Endothelial cell of umbilical vein (primary cell): ENCODE results near the gene ST6GALNAC3. TPM values are rescaled to one million over a fixed set of nuclear protein-coding genes. Genes with fewer than 3 reads are reported as not detected.

Experiments
- BruUV-seq: library from RNA; stranded (reverse); fragments of 400-500 nt; replicated peaks from 2 replicates; lab custom pipeline; 2021; lab: Mats Ljungman, UMichigan
- CTCF ChIA-PET: fragments of 300-600, 350-600 bp; sonication (Branson Sonifier 250); formaldehyde crosslinking; loops from one replicate; lab custom pipeline; 2021; ENCODE audit warnings: antibody characterized with exemption, inconsistent platforms; lab: Charles Lee
- POLR2A ChIA-PET: fragments of 300-600, 350-600 bp; sonication (Branson Sonifier 250); formaldehyde crosslinking; loops from one replicate; lab custom pipeline; 2021; ENCODE audit warnings: antibody characterized with exemption, inconsistent platforms; lab: Charles Lee
- DNase-seq: peaks from one replicate; pipeline ENCODE4 v3.0.0-alpha.2; 2011; ENCODE audit warnings: low read depth, low spot score
- FAIRE-seq: peaks from 2 replicates; lab custom pipeline; 2011; peaks lifted over from hg19 to GRCh38; lab: Jason Lieb, UNC
- H2AFZ ChIP-seq: 2 replicates; pipeline ENCODE4 v1.6.0; 2012; ENCODE audit warnings: low read depth, low read length, control low read depth, inconsistent platforms
- H3K27ac ChIP-seq: 2 replicates; pipeline ENCODE4 v1.5.1; 2011; ENCODE audit warnings: low read depth, mild to moderate bottlenecking, control low read depth, low read length, moderate library complexity; ENCODE audit not compliant: insufficient read depth
- H3K27me3 ChIP-seq, 2 experiments: 2 replicates each; pipeline versions ENCODE4 v1.6.0 to v1.6.1; 2011; ENCODE audit warnings: low read length in 2 of 2, mixed read lengths in 1 of 2; ENCODE audit not compliant: control insufficient read depth in 2 of 2, insufficient read depth in 2 of 2
- H3K36me3 ChIP-seq, 2 experiments: 2 replicates in 1 of 2; 3 replicates in 1 of 2; pipeline ENCODE4 v1.5.1; 2011; ENCODE audit warnings: low read length in 2 of 2, mild to moderate bottlenecking in 1 of 2, moderate library complexity in 1 of 2; ENCODE audit not compliant: control insufficient read depth in 2 of 2, insufficient read depth in 2 of 2; ENCODE audit errors: extremely low read depth in 1 of 2
- H3K4me1 ChIP-seq: 3 replicates; pipeline ENCODE4 v1.5.1; 2011; ENCODE audit warnings: mild to moderate bottlenecking, low read length; ENCODE audit not compliant: control insufficient read depth, insufficient read depth; ENCODE audit errors: extremely low read depth
- H3K4me2 ChIP-seq: 2 replicates; pipeline ENCODE4 v1.6.1; 2011; ENCODE audit warnings: low read length, control low read depth, mixed read lengths; ENCODE audit not compliant: insufficient read depth
- H3K4me3 ChIP-seq, 3 experiments: fragments of 200-600 bp in 1 of 3; sonication (generic), shearing (Covaris generic) in 1 of 3; replicated peaks in 1 of 3; 2 replicates each; pipeline ENCODE4 v1.5.1; 2011 to 2016; ENCODE audit warnings: control low read depth in 3 of 3, low read length in 3 of 3, mild to moderate bottlenecking in 2 of 3, inconsistent platforms in 1 of 3, low read depth in 1 of 3, moderate library complexity in 1 of 3; ENCODE audit not compliant: insufficient read depth in 1 of 3
- H3K79me2 ChIP-seq: 2 replicates; pipeline ENCODE4 v1.6.0; 2012; ENCODE audit warnings: low read length, inconsistent platforms; ENCODE audit not compliant: control insufficient read depth, insufficient read depth
- H3K9ac ChIP-seq: replicated peaks from 2 replicates; pipeline ENCODE3; 2011; ENCODE audit warnings: low read length, control low read depth; ENCODE audit not compliant: insufficient read depth; ENCODE audit errors: extremely low read depth
- H3K9me1 ChIP-seq: replicated peaks from 3 replicates; pipeline ENCODE4 v1.6.0; 2011; ENCODE audit warnings: mild to moderate bottlenecking, low read length; ENCODE audit not compliant: control insufficient read depth, insufficient read depth; ENCODE audit errors: extremely low read depth
- H3K9me3 ChIP-seq: replicated peaks from 2 replicates; pipeline ENCODE4 v1.5.1; 2012; ENCODE audit warnings: low read length, inconsistent platforms; ENCODE audit not compliant: control insufficient read depth, insufficient read depth
- H4K20me1 ChIP-seq: replicated peaks from 2 replicates; pipeline ENCODE3; 2011; ENCODE audit warnings: mild to moderate bottlenecking, low read length; ENCODE audit not compliant: control insufficient read depth, insufficient read depth; ENCODE audit errors: extremely low read depth
- CTCF ChIP-seq, 2 donors: IDR thresholded peaks; 1 replicate in 1 of 2; 2 replicates in 1 of 2; pipeline ENCODE4 v1.5.1; 2011; ENCODE audit warnings: low read length in 2 of 2, mild to moderate bottlenecking in 2 of 2, moderate library complexity in 2 of 2, control low read depth in 1 of 2, inconsistent platforms in 1 of 2, low read depth in 1 of 2; ENCODE audit not compliant: insufficient read depth in 1 of 2; ENCODE audit errors: extremely low read depth in 1 of 2
- EZH2 ChIP-seq: IDR thresholded peaks from 2 replicates; pipeline ENCODE4 v1.6.1; 2012; ENCODE audit warnings: borderline replicate concordance, low read depth, mild to moderate bottlenecking, moderate library complexity, low read length, inconsistent platforms; ENCODE audit not compliant: severe bottlenecking
- FOS ChIP-seq: IDR thresholded peaks from 2 replicates; pipeline ENCODE4 v1.6.1; 2011; ENCODE audit warnings: mild to moderate bottlenecking, low read length, moderate library complexity, borderline replicate concordance; ENCODE audit not compliant: insufficient read depth
- GATA2 ChIP-seq: IDR thresholded peaks from 2 replicates; pipeline ENCODE4 v1.7.0; 2011; ENCODE audit warnings: low read depth, mild to moderate bottlenecking, moderate library complexity, mixed read lengths, low read length; ENCODE audit not compliant: insufficient read length, insufficient read depth
- JUN ChIP-seq: IDR thresholded peaks from 2 replicates; pipeline ENCODE4 v1.6.1; 2011; ENCODE audit warnings: borderline replicate concordance, low read depth; ENCODE audit not compliant: insufficient read length, insufficient read depth
- MYC ChIP-seq: IDR thresholded peaks from one replicate; pipeline ENCODE4 v1.6.1; 2011; ENCODE audit warnings: mild to moderate bottlenecking, low read depth, low read length
- POLR2A ChIP-seq: IDR thresholded peaks from 2 replicates; pipeline ENCODE4 v1.6.1; 2012; ENCODE audit warnings: low read depth, mild to moderate bottlenecking, control low read depth, low read length
- POLR2AphosphoS5 ChIP-seq: IDR thresholded peaks from 2 replicates; pipeline ENCODE4 v1.6.1; 2012; ENCODE audit warnings: low read depth, mild to moderate bottlenecking, control low read depth, low read length, moderate library complexity; ENCODE audit not compliant: insufficient read depth
- dilution Hi-C: fragments of 300-500 bp; cut with MboI; formaldehyde crosslinking; loops from one replicate; pipeline ENCODE4 v1.15.0; 2019; ENCODE audit warnings: low sequenced_read_pairs; ENCODE audit not compliant: extremely low pct_ligation_motif_present
- intact Hi-C: fragments of 100-400 bp; cut with micrococcal nuclease; formaldehyde crosslinking; loops from one replicate; pipeline ENCODE4 v1.10.0; 2022
- polyA plus RNA-seq, 4 experiments: library from polyadenylated mRNA; depleted of rRNA in 3 of 4; stranded (reverse) in 3 of 4; unstranded in 1 of 4; fragments of >200 nt; gene quantifications; 2 replicates each; pipeline versions ENCODE4 v1.2.1 to v1.2.3, GENCODE V29; 2011 to 2012; ENCODE audit warnings: missing spikeins in 1 of 4
- total RNA-seq: library from RNA; stranded (reverse); gene quantifications from 2 replicates; pipeline ENCODE4 v1.2.3, GENCODE V29; 2021
- TF ChIP-seq, protein P1 (sequence below): IDR thresholded peaks from 2 replicates; pipeline ENCODE4 v1.6.1; 2011; ENCODE audit not compliant: insufficient read depth, insufficient read length

Gene ST6GALNAC3
- total and polyA plus RNA-seq, 2 donors (not counting 3 experiments of a cell fraction or from before 2014, with no cell fraction given): 7.6 to 48.3 TPM

DNA sequence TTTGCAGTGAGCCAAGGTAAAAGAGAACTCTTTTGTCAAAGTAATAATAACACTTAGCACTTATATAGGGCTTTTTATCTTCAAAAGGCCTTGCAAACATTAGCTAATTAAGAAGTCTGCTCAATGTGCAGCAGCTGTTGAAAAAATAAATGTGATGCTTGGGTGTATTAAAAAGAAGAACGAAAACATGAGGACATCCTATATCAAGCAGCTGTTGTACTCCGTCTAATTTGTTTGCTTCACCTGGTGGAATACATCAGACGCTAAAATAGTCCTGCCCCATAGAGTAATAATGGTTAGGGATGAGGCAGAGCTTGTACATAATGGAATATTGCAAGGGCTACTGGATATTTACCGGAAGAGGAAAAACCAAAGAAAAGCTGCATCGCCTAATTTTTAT lies 299.5 kb downstream of the ST6GALNAC3 start:
- dilution Hi-C loops: no loop called here
- Histone ChIP-seq H2AFZ (no peak overlapping the region), H3K27ac (no peak overlapping the region), H3K27me3 (no peaks in the 10 kb centered on the region), H3K36me3 (no peaks in the 10 kb centered on the region), H3K9me1 (no peaks in the 10 kb centered on the region), H3K4me3 (no peak overlapping the region), H3K9me3 (no peaks in the 10 kb centered on the region), H3K9ac (no peak overlapping the region), H3K79me2 (no peaks in the 10 kb centered on the region), H4K20me1 (peaks cover 3% of the 10 kb centered on the region), H3K4me2 (no peak overlapping the region), H3K4me1 (no peaks in the 10 kb centered on the region)
- DNase-seq: no peak
- ChIA-PET CTCF (interaction anchor here (0.8 to 1.7 kb wide), 3 partner anchors 14 to 21 kb away, joined by 3 to 4 read pairs (median 4); no protein-coding TSS in a partner anchor), POLR2A (no interaction called here)
- no TSS peak for BruUV-seq
- no peak for TF ChIP-seq POLR2AphosphoS5
- no peak for TF ChIP-seq EZH2
- TF ChIP-seq MYC: no peak
- TF ChIP-seq, protein P1, sequence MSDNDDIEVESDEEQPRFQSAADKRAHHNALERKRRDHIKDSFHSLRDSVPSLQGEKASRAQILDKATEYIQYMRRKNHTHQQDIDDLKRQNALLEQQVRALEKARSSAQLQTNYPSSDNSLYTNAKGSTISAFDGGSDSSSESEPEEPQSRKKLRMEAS: no peak
- TF ChIP-seq CTCF (IDR thresholded peaks at IDR 0.05; ENCODE audit: extremely low read depth in 1 of 2, insufficient read depth in 1 of 2, low read depth in 1 of 2, low read length in 2 of 2): no peak
- TF ChIP-seq POLR2A: no peak
- TF ChIP-seq JUN: no peak
- TF ChIP-seq FOS: no peak
- no peak for TF ChIP-seq GATA2
- no peak for FAIRE-seq
- intact Hi-C loops: no loop called here
